ENCODE results near the gene OR13A1.

DNA sequence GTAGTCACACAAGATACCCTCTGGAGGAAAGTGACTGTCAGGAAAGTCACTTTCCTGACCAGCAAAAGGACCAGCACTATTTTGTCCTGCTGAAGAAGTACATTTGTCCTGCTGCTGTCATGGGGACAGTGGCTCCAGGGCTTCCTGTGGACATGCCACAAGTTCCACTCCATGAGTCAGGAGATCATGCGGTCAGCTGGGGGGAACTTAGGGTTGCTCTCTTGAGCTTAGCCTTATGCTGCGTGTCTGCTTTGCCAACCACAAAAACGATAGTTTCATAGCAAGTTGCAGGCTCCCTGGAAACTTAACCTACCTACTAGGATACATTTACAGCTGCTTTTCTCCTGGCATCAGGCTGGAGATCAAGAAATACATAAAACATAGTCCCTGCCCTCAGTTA, 38.9 kb upstream of the OR13A1 start:
- TF ChIP-seq, protein P1, sequence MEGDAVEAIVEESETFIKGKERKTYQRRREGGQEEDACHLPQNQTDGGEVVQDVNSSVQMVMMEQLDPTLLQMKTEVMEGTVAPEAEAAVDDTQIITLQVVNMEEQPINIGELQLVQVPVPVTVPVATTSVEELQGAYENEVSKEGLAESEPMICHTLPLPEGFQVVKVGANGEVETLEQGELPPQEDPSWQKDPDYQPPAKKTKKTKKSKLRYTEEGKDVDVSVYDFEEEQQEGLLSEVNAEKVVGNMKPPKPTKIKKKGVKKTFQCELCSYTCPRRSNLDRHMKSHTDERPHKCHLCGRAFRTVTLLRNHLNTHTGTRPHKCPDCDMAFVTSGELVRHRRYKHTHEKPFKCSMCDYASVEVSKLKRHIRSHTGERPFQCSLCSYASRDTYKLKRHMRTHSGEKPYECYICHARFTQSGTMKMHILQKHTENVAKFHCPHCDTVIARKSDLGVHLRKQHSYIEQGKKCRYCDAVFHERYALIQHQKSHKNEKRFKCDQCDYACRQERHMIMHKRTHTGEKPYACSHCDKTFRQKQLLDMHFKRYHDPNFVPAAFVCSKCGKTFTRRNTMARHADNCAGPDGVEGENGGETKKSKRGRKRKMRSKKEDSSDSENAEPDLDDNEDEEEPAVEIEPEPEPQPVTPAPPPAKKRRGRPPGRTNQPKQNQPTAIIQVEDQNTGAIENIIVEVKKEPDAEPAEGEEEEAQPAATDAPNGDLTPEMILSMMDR (IDR thresholded peaks at IDR 0.05) = no peak
- TF ChIP-seq EZH2 (IDR thresholded peaks at IDR 0.05) (no peak), EZH2phosphoT487 (IDR thresholded peaks at IDR 0.05) (no peak)

All from neural progenitor cell (in vitro differentiated cells).